Gastroesophageal sphincter (tissue), 4 donors: ENCODE data around the gene RBM39. TPM values are rescaled to one million over a fixed set of nuclear protein-coding genes. Genes with fewer than 3 reads are reported as not detected.
A peak's percentile ranks its signal among the peaks of the same experiment; 100 is the strongest.
"Not testable (repeated sequence)": the region's sequence is repeated elsewhere in the genome, so short reads cannot be mapped to it uniquely, and the experiment has no call there.

Source experiments
- ATAC-seq: fragments of 150-250 bp; one replicate; pipeline ENCODE4 v1.9.1; 2016; ENCODE audit warnings: mild to moderate bottlenecking, moderate library complexity
- H3K27ac ChIP-seq, 4 donors: fragments of 200-600 bp; sonication (generic) in 3 of 4; 1 replicate in 3 of 4; 2 replicates in 1 of 4; pipeline ENCODE4 v1.5.1; 2016 to 2019
- H3K27me3 ChIP-seq: fragments of 200-600 bp; sonication (generic); one replicate; pipeline ENCODE4 v1.5.1; 2019
- H3K36me3 ChIP-seq, 2 donors: fragments of 200-600 bp; sonication (generic); one replicate each; pipeline ENCODE4 v1.5.1; 2019; ENCODE audit warnings: control low read depth in 1 of 2
- H3K4me1 ChIP-seq, 3 donors: fragments of 200-600 bp; sonication (generic); 1 replicate in 2 of 3; 2 replicates in 1 of 3; pipeline ENCODE4 v1.5.1; 2016 to 2019; ENCODE audit warnings: control low read depth in 2 of 3
- H3K4me3 ChIP-seq, 2 donors: fragments of 200-600 bp; sonication (generic); one replicate each; pipeline ENCODE4 v1.5.1; 2019; ENCODE audit warnings: mild to moderate bottlenecking in 1 of 2, moderate library complexity in 1 of 2
- H3K9me3 ChIP-seq, 3 donors: fragments of 200-600 bp; sonication (generic); one replicate each; pipeline ENCODE4 v1.5.1; 2017 to 2019; ENCODE audit warnings: control low read depth in 2 of 3
- EP300 ChIP-seq: sonication (generic); formaldehyde crosslinking; IDR thresholded peaks from one replicate; pipeline ENCODE4 v1.6.1; 2017; ENCODE audit warnings: antibody characterized with exemption, mild to moderate bottlenecking
- POLR2A ChIP-seq, 2 donors: fragments of 450-650 bp; IDR thresholded peaks; one replicate each; pipeline ENCODE4 v1.6.1; 2017; ENCODE audit warnings: antibody characterized with exemption in 2 of 2, mild to moderate bottlenecking in 2 of 2, moderate library complexity in 1 of 2
- POLR2AphosphoS5 ChIP-seq: sonication (generic); formaldehyde crosslinking; IDR thresholded peaks from one replicate; pipeline ENCODE4 v1.6.1; 2017; ENCODE audit warnings: antibody characterized with exemption
- WGBS, 2 donors: methylation state at CpG; one replicate each; pipeline ENCODE4 v1.1.5; 2018; ENCODE audit warnings: low coverage in 1 of 2; 5-methylcytosine and 5-hydroxymethylcytosine counted together
- total RNA-seq, 4 donors: library from RNA; depleted of rRNA; stranded (reverse); fragments of >200 nt; gene quantifications; one replicate each; pipeline ENCODE4 v1.1.0, GENCODE V29; 2016
- TF ChIP-seq, protein P1 (sequence below), 4 experiments: fragments of 200-600 bp in 2 of 4; fragments of 450-650 bp in 2 of 4; sonication (generic) in 1 of 4; IDR thresholded peaks; one replicate each; pipeline ENCODE4 v1.5.1; 2017 to 2019; ENCODE audit warnings: antibody characterized with exemption in 4 of 4, mild to moderate bottlenecking in 2 of 4, moderate library complexity in 2 of 4

The RBM39 gene
- total RNA-seq, 4 donors from 2014 or later = 159 to 369 (median 238) TPM

DNA sequence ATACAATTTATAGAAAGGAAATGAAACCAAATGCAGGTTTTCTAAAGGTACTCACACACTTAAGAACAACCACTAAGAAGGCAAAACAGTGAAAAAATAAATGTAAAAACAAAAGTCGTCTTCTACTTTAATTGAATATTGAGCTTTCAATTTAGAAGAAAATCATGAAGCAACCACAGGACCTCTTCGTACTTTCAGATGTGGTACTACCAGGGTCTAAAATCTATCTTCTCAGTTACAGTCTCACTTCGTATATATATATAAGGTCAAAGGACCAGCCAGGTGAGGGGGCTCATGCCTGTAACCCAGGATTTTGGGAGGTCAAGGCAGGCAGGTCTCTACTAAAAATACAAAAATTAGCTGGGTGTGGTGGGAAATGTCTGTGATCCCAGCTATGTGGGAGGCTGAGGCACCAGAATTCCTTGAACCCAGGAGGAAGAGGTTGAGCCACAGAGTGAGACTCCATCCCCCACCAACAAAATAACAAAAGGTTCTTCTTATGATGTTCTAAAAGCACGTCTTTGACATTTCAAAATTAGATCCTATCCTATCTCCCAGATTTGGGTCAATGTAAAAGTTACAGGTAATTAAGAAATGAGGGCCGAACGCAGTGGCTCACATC, 30.4 kb downstream of the RBM39 start:
- 53 to 69% methylated on average over 4 to 6 of the region's 6 CpGs for WGBS, 2 donors

DNA sequence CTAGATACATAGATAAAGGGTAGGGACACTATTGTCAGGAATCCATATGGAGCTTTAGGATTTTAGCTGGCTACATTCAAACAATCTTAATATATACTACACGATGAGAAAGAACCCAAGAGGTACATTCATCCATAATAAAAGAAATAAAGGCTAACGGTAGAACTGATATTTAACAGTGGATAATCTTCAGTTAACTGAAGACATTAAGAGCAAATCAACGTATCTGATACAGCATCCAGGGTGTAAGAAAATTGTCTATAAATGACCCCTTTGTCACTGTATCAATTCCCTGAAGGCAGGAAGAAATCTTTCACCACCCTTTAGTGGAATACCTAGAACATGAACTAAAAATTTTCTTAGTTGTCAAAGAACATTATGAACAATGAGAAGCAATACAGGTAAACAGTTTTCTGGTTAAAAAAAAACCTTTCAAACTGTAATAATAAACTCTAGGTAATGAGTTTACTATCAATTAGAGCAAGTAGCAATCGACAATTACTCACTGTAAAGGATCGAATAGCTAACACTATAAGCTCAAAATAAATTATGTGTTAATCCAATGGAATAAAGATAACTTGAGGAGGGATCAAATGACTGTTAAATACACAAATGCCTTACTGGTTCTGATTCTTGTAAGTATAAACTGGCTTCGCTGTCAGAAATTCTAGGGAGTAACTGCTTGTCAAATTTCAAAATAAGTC, 31.0 kb downstream of the RBM39 start:
- TF ChIP-seq POLR2A (IDR thresholded peaks at IDR 0.05) (no peak), POLR2AphosphoS5 (no peak), EP300 (no peak)
- TF ChIP-seq, protein P1, sequence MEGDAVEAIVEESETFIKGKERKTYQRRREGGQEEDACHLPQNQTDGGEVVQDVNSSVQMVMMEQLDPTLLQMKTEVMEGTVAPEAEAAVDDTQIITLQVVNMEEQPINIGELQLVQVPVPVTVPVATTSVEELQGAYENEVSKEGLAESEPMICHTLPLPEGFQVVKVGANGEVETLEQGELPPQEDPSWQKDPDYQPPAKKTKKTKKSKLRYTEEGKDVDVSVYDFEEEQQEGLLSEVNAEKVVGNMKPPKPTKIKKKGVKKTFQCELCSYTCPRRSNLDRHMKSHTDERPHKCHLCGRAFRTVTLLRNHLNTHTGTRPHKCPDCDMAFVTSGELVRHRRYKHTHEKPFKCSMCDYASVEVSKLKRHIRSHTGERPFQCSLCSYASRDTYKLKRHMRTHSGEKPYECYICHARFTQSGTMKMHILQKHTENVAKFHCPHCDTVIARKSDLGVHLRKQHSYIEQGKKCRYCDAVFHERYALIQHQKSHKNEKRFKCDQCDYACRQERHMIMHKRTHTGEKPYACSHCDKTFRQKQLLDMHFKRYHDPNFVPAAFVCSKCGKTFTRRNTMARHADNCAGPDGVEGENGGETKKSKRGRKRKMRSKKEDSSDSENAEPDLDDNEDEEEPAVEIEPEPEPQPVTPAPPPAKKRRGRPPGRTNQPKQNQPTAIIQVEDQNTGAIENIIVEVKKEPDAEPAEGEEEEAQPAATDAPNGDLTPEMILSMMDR (IDR thresholded peaks at IDR 0.05) = no peak
- Histone ChIP-seq H3K9me3 (no peaks in the 10 kb centered on the region), H3K4me1 (peaks cover 6 to 54% (median 10%) of the 10 kb centered on the region in 3 donors), H3K27ac (no peak overlapping the region), H3K27me3 (no peaks in the 10 kb centered on the region), H3K36me3 (peaks cover 11 to 100% of the 10 kb centered on the region in 2 donors), H3K4me3 (no peak overlapping the region)
- ATAC-seq = no peak
- 47 to 51% methylated on average over 6 of the region's 6 CpGs for WGBS, 2 donors

More for the DNA sequence above, 30.4 kb downstream of the RBM39 start:
- Histone ChIP-seq H3K27ac (peak overlapping the region in 1 of 4 donors; percentile 2), H3K27me3 (no peaks in the 10 kb centered on the region), H3K9me3 (no peaks in the 10 kb centered on the region), H3K36me3 (peaks cover 9 to 100% of the 10 kb centered on the region in 2 donors), H3K4me1 (peaks cover 6 to 54% (median 10%) of the 10 kb centered on the region in 3 donors), H3K4me3 (no peak overlapping the region)
- ATAC-seq = no peak
- TF ChIP-seq EP300 = no peak
- TF ChIP-seq, protein P1 (IDR thresholded peaks at IDR 0.05) = no peak
- no peak for TF ChIP-seq POLR2A (IDR thresholded peaks at IDR 0.05)
- no peak for TF ChIP-seq POLR2AphosphoS5

DNA sequence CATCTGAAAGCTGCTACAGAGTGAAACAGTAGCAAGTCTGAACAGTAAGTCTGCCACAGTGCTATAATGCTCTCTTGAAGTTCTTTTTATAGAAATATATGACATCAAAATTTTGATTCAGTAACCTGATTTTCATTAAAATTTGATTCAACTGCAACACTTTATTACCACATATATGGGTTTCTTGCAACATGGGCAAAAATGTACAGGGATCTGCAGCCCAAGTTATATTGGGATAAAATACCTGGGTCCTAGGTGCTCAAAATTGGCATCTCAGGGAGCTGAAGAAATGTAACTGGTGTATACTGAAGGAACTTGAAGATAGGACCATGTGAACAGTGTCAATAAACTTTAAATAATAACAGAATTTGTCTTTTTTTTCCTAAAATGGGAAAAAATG, 32.0 kb downstream of the RBM39 start:
- TF ChIP-seq POLR2AphosphoS5 = no peak
- TF ChIP-seq, protein P1 (IDR thresholded peaks at IDR 0.05) = no peak
- TF ChIP-seq POLR2A (IDR thresholded peaks at IDR 0.05) = no peak
- TF ChIP-seq EP300 = no peak
- no peaks in the 10 kb centered on the region for H3K27me3 ChIP-seq
- ATAC-seq = no peak
- H3K36me3 ChIP-seq = peaks cover 13 to 100% of the 10 kb centered on the region in 2 donors
- no peaks in the 10 kb centered on the region for H3K9me3 ChIP-seq
- H3K4me3 ChIP-seq = no peak overlapping the region
- H3K27ac ChIP-seq = no peak overlapping the region
- H3K4me1 ChIP-seq = peaks cover 6 to 54% (median 10%) of the 10 kb centered on the region in 3 donors

DNA sequence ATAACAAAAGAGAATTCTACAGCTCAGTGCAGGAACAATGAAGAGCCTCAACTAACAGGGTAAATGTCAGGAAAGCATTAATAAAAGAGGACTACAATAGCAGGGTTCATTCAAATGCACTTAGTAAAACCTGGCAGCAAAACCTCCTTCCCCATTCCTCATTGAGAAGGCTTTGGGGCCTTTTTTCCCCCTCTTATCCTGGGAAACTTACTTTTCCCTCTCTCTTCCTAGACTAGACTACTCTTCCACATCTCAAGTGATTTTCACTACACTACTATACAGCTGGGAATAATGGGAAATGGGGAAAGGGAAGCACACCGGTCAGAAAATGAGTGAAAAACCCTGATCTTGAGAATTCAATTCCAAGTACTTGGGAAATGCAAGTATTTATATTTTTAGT, 32.8 kb downstream of the RBM39 start:
- no peaks in the 10 kb centered on the region for H3K27me3 ChIP-seq
- WGBS, 2 donors = 88 to 90% methylated on average over 1 of the region's 1 CpG
- peaks cover 15 to 100% of the 10 kb centered on the region in 2 donors for H3K36me3 ChIP-seq
- H3K4me3 ChIP-seq = no peak overlapping the region
- ATAC-seq = no peak
- no peak for TF ChIP-seq POLR2A (IDR thresholded peaks at IDR 0.05)
- TF ChIP-seq, protein P1 (IDR thresholded peaks at IDR 0.05) = no peak
- no peak for TF ChIP-seq POLR2AphosphoS5
- no peak for TF ChIP-seq EP300
- H3K27ac ChIP-seq = no peak overlapping the region
- H3K4me1 ChIP-seq = peaks cover 6 to 47% (median 10%) of the 10 kb centered on the region in 3 donors
- no peaks in the 10 kb centered on the region for H3K9me3 ChIP-seq

DNA sequence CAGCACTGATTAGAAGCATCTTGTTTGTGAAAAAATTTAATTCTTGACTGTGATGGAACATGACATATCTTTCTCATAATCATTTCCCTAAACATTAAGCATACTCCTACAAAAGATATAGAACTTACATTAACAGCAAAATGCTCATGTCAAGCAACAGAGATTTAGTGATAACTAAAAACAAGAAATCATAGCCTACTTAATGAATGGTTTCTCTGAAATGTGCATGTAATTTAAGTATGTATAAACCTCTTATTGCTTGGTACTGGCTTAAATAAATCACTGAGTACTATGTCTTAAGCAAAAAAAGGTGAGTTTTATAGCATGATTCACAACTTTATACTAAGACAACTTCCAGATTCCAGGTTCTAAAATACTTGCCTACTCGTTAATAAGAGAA, 33.6 kb downstream of the RBM39 start:
- no peak overlapping the region for H3K27ac ChIP-seq
- 15 to 17% methylated on average over 1 of the region's 1 CpG for WGBS, 2 donors
- ATAC-seq = no peak
- peaks cover 20 to 100% of the 10 kb centered on the region in 2 donors for H3K36me3 ChIP-seq
- TF ChIP-seq, protein P1 (IDR thresholded peaks at IDR 0.05) = no peak
- TF ChIP-seq POLR2A (IDR thresholded peaks at IDR 0.05) = no peak
- TF ChIP-seq POLR2AphosphoS5 = no peak
- TF ChIP-seq EP300 = no peak
- H3K9me3 ChIP-seq = no peaks in the 10 kb centered on the region
- peaks cover 6 to 43% (median 10%) of the 10 kb centered on the region in 3 donors for H3K4me1 ChIP-seq
- H3K4me3 ChIP-seq = no peak overlapping the region
- H3K27me3 ChIP-seq = no peaks in the 10 kb centered on the region

DNA sequence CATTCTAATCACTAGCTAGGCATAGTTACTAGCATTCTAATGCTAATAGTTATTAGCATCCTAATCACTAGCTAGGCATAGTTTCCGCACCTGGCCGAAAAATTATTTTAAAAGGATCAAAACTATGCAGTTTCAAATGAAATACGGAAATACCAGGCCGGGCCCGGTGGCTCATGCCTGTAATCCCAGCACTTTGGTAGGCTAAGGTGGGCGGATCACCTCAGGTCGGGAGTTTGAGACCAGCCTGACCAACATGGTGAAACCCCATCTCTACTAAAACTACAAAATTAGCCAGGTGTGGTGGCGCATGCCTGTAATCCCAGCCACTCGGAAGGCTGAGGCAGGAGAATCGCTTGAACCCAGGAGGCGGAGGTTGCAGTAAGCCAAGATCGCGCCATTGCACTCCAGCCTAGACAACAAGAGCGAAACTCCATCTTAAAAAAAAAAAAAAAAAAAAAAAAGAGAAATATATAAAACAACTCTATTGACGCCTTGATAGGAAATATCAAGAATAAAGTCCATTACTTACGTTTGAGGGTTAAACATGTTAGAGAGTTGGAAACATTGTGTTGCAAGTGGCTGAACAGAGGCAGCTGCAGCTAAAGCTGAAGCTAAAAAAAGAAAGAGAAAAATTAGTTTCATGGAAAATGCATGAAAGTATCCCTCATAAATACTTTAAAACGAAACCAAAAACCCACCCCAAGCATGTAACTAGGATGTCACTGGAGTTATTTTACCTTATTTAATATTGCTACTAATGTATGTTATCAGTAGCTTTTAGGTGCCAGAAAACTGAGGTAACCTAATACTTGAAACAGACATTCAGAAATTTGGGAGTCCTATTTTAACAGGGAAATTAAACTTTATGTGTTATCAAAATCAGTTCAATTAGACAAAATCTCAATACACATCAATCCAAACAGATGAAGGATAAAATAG, 35.2 kb downstream of the RBM39 start:
- WGBS, 2 donors = 79 to 80% methylated on average over 8 to 15 of the region's 17 CpGs
- peaks cover 20 to 100% of the 10 kb centered on the region in 2 donors for H3K36me3 ChIP-seq
- H3K4me3 ChIP-seq = not testable (repeated sequence)

More for the DNA sequence above, 35.2 kb downstream of the RBM39 start:
- H3K9me3 ChIP-seq, ATAC-seq, H3K27me3 ChIP-seq, H3K27ac ChIP-seq: not testable (repeated sequence)
- H3K4me1 ChIP-seq = peaks cover 6 to 44% (median 10%) of the 10 kb centered on the region in 3 donors
